ENCODE results near the gene TMEM255B.

- TF ChIP-seq CTCF (conservative IDR thresholded peaks at IDR 0.05) = no peak
- TF ChIP-seq ZFX (IDR thresholded peaks at IDR 0.05) = no peak
Observed at GRCh38 chr13:113770937-113771336, 11.9 kb downstream of the TMEM255B start.
